GM19035 (cell line): ENCODE results near the gene PNLDC1.
"Not testable (repeated sequence)": the region's sequence is repeated elsewhere in the genome, so short reads cannot be mapped to it uniquely, and the experiment has no call there.

Experiments
- ATAC-seq: cut with Tn5 transposase; IDR thresholded peaks from one replicate; pipeline ENCODE4 v1.9.1; 2021; ENCODE audit not compliant: unreplicated experiment

The PNLDC1 gene

DNA sequence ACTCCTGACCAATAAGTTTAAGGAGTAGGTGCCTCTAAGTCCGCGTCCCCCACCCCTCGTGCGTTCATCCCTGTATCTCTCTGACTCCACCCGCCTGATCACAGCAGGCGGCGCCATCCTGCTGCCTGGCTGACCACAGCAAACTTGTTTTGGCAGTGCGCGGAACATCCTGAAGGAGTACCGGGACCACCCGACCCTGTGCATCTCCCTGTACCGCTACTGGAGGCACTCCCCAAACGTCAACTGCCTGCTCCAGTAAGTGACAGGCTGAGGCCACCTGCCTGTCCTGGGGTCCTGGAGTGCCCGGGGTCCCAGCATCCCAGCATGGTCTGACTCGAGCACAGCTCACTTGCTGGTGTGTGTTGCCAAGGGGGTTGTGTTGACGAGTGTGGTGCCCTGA is 19.0 kb downstream of the PNLDC1 start:
- ATAC-seq: no peak

DNA sequence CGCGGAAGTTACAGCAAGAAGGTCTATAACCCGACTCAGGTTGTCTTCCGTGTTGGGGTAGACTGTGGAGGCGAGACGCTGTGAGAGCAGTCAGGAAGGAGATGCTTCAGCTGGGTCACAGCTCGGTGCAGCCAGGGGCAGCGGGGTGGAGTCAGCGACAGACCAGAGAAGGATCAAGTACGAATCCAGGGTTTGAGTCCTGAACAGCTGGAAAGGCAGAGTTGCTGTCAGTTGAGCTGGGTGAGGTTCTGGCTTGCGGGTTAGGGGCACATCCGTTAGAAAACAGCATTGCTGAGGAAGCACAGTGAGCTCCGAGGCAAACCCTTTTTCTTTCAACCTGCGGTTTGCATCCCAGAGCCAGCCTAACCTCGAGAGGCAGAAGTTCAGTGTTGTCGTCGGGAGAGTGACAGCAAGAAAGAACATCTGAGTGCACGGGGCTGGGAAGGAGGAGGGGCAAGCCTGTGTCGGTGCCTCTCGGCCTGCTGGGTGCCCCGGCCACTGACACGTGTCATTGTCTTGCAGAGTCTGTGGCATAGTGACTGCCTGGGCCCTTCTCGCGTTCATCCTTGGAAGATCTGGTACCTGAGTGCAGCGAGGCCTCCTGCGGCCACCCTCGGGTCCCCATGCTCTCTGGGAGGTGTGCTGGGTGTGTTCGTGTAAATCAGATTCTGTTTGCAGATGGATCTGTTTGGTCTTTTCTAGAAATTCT is 20.0 kb downstream of the PNLDC1 start:
- no peak for ATAC-seq

DNA sequence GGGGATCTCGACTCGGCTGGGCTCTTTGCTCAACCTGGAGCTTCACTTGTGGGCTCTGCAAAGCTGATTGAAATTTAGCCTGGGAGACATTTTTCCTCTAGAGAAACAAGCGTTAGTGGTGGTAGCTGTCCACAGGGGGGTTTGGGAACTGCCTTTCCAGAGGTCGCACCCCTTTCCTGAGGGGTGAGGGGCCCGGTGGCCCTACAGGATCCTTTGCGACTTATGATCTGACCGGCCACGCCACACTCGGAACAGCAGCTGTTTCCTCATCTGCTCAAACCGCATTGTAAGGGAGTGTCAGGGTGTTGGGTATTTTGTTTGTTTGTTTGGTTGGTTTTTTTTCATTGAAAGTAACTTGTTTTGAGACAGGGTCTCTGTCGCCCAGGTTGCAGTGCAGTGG is 21.0 kb downstream of the PNLDC1 start:
- no peak for ATAC-seq

DNA sequence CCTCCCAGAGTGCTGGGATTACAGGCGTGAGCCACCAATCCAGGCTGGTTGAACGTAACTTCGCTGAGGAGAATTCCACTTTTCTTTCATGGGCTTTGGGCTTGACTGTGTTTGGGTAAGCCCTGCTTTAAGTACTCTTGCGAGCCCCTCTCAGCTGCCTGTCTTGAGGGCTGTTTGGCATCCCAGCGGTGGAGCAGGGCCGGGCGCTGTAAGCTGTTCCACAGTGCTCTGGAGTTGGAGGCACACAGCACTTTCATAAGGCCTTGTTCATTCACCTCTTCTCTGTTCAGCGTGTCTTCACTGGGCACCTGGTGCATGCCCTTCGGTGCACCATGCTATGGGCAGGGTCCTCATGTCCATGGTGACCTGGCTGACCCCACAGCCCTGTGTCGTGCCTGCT is 21.6 kb downstream of the PNLDC1 start:
- ATAC-seq: no peak

DNA sequence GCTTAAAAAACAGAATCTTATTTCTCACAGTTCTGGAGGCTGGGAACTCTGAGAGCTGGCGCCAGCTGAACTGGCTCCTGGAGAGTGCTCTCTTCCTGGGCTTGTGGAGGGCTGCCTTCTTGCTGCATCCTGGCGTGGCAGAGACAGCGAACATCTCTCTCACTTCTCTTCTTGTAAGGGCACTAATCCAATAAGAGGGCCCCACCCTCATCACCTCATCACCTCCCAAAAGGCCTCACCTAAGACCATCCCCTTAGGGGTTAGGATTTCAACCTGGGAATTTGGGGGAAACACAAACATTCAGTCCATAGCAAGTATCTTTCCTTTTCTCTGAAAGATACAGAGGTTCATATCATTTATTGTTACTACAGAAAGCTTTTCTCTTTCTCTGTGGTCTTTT is 23.9 kb downstream of the PNLDC1 start:
- no peak for ATAC-seq

DNA sequence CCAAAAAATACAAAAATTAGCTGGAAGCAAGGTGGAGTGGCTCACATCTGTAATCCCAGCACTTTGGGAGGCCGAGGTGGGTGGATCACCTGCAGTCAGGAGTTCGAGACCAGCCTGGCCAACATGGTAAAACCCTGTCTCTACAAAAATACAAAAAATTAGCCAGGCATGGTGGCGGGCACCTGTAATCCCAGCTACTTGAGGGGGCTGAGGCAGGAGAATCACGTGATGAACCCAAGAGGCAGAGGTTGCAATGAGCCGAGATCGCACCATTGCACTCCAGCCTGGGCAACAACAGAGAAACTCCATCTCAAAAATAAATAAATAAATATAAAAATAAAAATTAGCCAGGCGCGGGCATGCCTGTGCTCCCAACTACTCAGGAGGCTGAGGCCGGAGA is 24.6 kb downstream of the PNLDC1 start:
- ATAC-seq: not testable (repeated sequence)

DNA sequence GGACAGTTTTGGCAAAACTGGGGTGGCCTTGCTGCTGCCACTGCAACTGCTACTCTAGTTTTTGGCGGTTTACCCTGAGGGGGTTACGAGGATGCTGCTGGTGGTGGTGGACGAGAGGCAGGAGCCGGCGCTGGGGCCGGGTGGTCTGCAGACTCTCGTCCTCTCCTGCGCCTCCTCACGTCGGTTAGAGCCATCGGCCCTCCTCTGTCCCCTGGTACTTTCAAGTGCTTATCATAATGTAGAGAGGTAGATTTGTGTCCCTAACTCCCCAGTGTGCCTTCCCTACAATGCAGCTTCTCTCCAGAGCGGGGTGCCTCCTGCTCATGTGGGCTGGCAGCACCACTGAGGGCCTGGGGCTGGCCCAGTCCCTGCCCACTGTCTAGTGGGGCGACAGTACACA is 25.9 kb downstream of the PNLDC1 start:
- ATAC-seq: no peak

DNA sequence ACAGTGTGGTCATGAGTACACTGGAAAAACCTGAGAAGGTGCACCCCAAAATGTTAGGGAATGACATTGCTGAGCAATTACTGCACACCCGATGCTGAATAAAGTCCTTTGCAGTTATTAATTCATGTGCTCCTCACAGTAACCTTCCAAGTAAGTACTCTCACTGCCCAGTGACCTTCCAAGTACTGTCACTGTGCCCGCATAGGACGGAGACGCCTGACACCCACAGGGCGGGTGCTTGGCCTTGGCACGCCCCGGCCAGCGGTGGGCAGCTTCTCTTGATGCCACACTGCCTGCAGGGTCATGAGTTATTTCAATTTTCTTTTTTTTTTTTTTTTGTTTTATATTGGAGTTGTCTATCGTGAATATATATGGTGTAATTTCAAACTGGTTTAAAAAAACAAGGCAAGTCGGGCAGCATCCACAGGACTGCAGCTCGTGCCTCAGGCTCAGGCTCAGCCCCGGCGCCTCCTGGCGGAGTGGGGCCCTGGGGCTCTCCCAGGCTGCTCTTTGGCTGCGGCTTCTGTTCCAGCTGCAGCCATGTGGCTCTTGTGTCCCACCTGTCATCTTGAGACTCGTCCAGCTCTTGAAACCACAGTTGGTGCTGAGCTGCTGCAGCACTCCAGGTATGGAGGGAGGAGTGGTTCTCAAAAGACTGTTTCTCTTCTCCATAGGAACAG is 27.0 kb downstream of the PNLDC1 start:
- ATAC-seq: no peak

DNA sequence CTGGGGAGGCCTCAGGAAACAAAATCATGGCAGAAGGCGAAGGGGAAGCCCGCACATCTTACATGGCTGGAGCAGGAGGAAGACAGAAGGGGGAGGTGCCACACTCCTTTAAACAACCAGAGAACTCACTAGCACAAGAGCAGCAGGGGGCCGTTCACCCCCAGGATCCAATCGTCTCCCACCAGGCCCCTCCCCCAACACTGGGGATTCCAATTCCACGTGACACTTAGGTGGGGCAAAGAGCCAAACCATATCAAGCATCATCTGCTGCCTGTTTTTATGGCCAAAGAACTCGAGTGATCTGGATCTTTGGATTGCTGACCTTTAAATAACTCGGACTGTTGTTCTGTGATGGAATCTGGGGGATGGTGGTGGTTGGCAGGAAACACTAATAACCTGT is 28.0 kb downstream of the PNLDC1 start:
- ATAC-seq: no peak

DNA sequence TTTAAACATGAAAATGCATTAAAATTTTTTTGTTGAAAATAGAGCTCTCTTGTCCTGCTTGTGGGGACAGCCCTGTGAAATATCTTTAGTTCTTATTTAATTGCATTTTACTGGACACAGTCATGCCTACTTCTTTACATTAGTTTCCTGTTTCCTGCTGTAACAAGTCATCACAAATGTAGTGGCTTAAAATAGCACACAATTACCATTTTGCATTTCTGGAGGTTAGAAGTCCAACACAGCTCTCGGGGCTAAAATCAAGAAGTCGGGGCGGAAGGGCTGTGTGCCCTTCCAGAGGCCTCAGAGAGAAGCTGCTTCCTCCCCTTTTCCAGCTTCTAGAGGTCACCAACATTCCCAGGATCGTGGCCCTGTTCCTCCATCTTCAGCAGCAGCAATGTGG is 29.4 kb downstream of the PNLDC1 start:
- peak; percentile 70 for ATAC-seq

DNA sequence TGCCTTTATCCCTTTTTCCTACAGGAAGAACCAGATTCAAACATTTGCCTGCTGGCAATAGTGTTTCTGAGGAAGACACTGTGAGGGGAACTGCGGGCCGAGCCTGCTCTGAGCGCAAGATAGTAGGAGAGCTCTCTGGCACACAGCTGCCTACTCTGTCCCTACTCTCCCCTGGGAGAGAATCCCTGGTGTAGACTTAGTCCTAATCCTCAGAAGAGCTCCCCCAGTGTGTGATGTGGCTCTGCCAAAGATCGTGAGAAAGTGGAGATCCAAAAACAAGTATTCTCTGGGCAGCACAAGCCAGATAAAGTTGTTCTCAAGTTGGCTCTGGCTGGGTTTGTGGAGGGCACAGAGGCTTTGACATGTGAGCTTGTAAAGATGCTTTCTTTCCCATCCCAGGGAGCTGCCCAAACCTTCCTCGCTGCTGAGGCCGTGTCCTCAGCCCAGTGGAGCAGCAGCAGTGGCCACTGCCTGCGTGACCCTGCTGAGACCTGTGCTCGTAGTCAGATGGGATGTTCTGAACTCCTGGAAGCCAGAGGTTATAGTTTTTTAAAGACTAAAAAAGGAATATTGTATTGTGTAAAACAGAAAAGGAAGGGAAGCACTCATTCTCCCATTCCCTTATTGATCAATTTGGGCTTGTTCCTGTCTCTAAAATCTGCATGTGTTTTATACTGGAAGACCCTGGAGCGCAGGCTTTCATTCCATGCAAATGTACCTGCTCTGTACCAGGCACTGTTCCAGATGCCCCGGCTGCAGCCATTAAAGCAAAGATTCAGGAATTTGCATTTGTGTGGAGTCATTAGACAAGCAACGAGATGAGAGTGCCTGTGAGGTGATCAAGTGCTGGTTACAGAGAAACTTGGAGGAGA is 30.7 kb downstream of the PNLDC1 start:
- ATAC-seq: no peak

DNA sequence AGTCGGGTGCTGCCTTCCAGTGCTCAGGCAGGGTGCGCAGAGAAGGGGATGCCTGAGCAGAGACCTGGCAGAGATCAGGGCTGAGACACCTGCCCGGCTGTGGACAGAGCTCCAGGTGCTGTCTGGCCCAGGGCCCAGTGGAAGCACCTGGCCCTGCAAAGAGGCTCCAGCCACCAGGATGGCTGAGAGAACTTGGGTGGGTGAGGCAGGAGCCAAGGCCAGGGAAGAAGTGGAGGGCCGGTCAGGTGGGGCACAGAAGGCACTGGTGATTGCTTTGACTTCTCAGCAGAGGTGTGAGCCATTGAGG is 31.2 kb downstream of the PNLDC1 start:
- no peak for ATAC-seq

DNA sequence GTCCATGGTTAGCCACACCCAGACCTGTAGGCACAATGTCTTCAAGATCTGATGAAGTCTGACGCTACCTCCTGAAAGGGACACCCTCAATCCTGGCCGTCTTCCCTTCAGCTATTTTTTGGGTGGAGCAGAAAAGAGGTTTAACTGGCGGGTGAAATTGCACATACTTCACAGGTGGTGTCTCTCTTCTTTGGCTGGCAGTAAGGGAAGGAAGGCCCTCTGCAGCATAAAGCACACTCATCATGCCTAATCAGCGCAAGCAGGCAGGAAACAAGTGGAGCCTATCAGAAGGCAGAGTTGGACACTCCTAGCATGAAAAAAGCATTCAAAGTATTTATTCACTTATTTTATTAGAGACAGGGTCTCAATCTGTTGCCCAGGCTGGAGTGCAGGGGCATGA is 32.9 kb downstream of the PNLDC1 start:
- no peak for ATAC-seq

DNA sequence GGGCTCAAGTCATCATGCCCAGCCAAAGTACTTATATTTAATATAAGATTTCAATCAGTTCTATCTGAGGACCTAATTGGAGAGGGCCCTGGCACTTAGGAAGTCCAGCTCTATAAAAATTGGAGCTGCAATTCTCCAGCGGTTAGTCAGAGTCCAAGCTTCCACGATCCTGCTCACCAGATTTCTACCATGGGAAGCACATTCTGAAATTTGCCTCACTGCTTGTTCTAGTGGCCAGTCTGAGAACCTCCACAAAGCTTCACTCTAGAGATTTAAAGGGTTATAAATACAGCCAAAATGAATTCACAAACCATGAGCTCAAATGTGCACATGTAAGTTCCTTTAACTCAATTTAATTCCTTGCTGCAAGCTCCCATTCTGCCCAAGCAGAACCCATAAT is 33.5 kb downstream of the PNLDC1 start:
- no peak for ATAC-seq

DNA sequence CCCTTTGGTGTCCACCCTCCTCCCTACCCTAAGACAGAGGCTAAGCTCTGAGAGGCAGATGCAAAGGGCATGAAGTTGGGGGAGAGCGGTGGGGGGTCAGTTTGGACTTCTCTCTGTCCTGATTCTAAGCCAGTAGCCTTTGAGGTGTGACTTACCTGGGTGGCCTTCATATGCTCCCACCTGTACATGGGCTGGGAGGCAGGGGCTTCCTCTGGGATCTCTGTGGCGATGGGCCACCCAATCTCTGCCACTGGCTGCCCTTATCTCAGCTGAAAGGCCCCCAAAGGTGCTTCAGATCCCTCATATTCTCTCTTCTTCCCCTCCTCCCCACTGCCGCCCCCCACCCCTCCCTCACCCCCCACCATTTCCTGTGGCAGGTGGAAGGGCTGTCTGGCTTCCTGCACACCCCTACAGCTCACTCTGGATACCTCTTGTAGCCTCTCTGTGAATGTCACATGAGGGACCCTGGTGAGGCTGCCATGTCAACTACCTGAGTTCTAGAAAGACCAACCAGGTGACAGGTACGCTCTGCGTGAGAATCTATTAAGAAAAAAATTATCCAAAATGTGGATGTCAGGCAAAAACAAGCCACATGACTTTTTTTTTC is 34.0 kb downstream of the PNLDC1 start:
- no peak for ATAC-seq

DNA sequence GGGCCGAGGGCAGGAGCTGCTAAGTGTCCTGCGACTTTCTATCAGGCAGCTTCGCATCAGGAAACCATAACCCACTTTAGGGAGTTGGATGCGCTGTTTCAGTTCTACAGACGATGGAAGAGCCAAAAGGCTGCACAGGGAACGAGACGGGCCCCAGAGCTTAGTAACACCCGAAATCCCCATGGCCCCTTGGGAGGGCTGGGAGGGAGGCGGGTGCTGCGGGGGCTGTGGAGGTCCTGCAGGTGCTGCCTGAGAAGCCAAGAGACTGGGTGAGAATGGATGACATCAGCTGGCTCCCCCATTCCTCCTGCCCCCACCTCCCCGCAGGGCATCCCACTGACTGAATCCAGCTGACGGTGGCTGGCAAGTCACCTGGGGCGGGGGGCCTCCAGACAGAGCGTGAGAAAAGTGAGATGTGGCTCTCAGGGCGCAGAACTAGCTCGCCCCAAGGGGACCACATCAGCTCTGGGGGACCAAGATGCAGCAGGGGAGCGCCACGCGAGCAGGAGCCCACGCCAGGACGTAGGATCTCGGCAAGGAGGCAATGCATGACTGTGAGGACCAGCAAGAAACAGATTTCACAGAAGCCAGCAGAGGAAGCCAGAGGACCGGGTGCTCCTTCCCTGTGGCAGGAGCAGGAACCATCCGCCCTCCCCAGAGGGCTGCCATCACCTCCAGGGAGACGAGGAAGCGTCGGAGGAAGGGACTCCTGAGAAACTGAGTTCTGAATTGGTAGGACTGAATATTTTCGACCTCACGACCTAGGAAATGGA is 36.8 kb downstream of the PNLDC1 start:
- ATAC-seq: no peak

DNA sequence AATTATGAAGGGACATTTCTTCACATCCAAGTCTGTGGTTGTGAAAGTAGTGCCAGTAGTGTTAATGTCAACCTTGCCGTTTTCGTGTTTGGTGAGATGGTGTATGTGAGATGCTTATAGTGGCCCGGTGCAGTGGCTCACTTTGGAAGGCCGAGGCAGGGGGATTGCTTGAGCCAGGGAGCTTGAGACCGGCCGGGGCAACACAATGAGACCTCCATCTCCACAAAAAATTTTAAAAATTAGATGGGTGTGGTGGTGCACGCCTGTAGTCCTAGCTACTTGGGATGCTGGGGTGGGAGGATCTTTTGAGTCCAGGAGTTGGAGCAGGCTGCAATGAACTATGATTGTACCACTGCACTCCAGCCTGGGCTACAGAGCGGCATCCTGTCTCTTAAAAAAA is 37.4 kb downstream of the PNLDC1 start:
- no peak for ATAC-seq

DNA sequence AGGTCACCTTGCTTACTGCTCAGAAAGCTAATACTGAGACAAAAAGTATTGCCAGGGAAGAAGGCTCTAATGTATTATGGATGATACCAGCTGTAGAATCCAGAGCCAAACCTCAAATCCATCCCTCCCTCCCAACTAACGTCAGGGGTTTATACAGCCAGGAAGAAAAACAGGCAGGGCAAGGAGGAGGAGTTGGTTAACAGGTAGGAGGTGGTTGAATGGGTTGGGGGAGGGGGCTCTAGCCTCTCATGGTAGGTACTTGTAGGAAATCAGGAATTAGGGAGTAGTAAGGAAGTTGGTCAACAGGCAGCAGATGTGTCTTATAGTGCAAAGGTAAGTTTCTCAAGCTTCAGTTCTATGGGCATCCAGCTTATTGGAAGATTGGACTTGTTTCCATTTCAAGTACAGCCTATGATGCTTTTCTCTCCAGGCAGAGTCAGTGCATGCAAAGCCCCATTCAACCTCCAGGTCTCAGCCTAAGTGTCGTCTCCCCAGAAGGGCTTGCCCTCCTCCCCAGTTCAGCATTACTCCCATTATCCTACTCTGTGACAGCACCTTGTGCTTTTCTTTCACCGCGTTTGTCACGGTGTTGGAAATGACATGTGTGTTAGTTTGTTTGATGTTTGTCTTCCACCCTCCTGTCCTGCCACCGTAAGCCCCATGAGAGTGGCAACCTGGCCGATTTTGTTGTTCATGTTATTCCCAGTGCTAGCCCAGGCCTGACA is 38.1 kb downstream of the PNLDC1 start:
- ATAC-seq: no peak

DNA sequence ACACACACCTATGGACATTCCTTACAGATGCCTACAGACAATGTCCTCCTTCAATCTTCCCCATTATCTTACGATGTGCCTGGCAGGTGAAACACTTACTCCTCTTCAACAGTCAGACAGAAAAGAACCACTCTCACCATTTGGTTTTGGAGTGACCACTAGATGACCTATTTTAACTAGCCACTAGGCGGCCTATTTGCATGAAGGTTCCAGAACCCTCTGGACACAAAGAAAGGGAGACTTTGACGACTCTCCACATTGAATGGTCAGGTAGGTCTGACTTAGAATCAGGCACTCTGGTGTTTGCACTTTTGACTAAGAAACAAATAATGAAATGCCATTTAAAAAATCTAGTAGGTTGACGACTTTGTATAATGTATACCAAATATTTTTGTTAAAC is 42.0 kb downstream of the PNLDC1 start:
- no peak for ATAC-seq
